Right ventricle myocardium inferior (tissue), 1 donor: ENCODE results near the gene SLC2A14. TPM values are rescaled to one million over a fixed set of nuclear protein-coding genes. Genes with fewer than 3 reads are reported as not detected.
"Not testable (repeated sequence)": the region's sequence is repeated elsewhere in the genome, so short reads cannot be mapped to it uniquely, and the experiment has no call there.

Experiments
- ATAC-seq: fragments of 200-7000 bp; cut with Tn5 transposase; one replicate; pipeline ENCODE4 v1.9.1; 2020; ENCODE audit warnings: mild to moderate bottlenecking, moderate library complexity
- DNase-seq: peaks from one replicate; pipeline ENCODE4 v3.0.0; 2021; ENCODE audit errors: missing footprints
- intact Hi-C: fragments of 100-400 bp; cut with DNase I; formaldehyde crosslinking; loops from one replicate; pipeline ENCODE4 v1.11.0; 2022
- total RNA-seq: library from RNA; stranded (reverse); fragmentation: NEBNext Ultra II Directional; extraction: Animal tissue kit (Norgen Biotek cat#: 25700); gene quantifications from one replicate; pipeline ENCODE4 v1.2.1, GENCODE V29; 2021
- donor health status: DM: no; HTN: yes; CAD: no; lungs with severe emphysema.

Gene SLC2A14
- total RNA-seq, 1 donor from 2014 or later: not detected

DNA sequence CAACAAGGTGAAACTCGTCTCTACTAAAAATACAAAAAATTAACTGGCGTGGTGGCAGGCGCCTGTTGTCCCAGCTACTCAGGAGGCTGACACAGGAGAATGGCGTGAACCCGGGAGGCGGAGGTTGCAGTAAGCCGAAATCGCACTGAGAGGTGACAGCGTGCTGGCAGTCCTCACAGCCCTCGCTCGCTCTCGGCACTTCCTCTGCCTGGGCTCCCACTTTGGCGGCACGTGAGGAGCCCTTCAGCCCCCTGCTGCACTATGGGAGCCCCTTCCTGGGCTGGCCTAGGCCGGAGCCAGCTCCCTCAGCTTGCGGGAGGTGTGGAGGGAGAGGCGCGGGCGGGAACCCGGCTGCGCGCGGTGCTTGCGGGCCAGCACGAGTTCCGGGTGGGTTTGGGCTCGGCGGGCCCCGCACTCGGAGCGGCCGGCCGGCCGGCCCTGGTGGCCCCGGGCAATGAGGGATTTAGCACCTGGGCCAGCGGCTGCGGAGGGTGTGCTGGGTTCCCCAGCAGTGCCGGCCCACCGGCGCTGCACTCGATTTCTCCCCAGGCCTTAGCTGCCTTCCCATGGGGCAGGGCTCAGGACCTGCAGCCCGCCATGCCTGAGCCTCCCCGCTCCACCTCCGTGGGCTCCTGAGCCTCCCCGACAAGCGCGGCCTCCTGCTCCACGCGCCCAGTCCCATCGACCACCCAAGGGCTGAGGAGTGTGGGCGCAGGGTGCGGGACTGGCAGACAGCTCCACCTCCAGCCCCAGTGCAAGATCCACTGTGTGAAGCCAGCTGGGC is 8.4 kb upstream of the SLC2A14 start:
- intact Hi-C loops, DNase-seq, ATAC-seq: not testable (repeated sequence)

DNA sequence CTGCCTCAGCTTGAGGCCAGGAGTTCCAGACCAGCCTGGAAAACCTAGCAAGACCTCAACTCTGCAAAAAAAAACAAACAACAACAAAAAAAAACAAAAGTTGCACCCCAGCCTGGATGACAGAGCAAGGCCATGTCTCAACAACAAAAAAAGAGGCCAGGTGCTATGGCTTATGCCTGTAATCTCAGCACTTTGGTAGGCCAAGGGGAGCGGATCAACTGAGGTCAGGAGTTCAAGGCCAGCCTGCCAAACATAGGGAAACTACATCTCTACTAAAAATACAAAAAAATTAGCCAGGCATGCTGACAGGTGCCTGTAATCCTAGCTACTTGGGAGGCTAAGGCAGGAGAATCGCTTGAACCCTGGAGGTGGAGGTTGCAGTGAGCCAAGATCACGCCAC is 6.5 kb upstream of the SLC2A14 start:
- intact Hi-C loops: no loop called here
- no peak for ATAC-seq
- DNase-seq: no peak

DNA sequence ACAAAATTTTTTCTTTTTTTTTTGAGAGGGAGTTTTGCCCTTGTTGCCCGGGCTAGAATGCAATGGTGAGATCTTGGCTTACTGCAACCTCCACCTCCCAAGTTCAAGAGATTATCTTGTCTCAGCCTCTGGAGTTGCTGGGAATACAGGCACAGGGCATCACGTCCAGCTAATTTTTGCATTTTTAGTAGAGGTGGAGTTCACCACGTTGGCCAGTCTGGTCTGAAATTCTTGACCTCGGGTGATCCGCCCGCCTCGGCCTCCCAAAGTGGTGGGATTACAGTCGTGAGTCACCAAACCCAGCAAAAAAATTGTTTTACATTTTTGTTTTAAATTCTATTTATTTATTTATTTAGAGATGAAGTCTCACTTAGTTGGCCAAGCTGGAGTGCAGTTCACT is 4.7 kb upstream of the SLC2A14 start:
- intact Hi-C loops: no loop called here
- ATAC-seq (no peak), DNase-seq (no peak)

DNA sequence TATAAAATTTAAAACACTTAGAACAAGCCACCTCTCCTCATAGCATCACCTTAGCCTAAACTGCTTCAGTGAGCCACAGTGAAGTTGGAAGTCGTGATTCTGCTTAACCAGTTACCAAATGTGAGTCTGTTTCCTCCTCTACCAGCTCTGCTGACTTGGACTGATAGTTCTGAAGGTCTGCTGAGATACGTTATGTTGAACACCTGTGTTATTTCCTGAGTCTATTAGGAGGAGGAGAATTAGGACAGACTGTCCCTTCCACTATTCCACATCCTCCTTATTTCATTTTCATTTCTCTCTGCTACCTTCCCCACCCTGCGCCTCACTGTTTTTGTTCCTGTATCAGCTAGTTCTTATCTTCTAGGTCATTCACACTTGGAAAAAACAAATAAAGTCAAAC is 2.4 kb downstream of the SLC2A14 start:
- DNase-seq: no peak
- intact Hi-C loops: no loop called here
- ATAC-seq: no peak

DNA sequence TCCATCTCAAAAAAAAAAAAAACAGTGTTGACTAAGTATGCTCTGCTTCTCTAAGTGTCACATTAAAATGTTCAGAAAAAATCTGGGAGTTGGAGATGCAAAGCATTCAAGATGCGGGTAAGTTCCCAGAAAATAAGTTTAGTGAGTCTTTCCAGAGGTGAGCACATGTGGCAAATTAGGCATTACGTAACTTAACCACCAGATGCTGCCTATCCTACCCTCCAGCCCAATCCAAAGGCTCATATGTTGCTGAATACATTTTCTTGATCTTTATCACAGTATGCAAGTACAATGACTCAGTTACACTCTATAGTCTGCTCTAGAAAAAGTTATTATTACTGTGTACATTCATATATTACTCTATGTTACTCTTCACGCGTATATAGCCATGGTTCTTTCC is 3.6 kb downstream of the SLC2A14 start:
- intact Hi-C loops: no loop called here
- DNase-seq (no peak), ATAC-seq (no peak)

DNA sequence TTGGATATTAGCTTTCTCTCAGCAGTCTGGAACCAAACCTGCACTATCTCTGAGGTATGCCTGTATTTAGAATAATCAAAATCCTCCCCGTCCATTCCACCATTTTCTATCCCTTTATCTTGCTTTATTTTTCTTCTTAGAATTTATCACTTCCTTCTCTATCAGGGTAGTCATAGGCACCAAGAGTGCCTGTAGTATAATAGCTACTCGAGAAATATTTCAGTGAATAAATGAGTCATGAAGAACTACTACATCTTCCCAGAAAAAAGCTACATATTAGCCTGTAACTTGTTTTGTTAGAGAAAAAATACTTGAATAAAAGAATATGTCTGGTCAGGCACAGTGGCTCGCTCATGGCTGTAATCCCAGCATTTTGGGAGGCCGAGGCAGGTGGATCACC is 4.3 kb downstream of the SLC2A14 start:
- intact Hi-C loops: no loop called here
- no peak for ATAC-seq

DNA sequence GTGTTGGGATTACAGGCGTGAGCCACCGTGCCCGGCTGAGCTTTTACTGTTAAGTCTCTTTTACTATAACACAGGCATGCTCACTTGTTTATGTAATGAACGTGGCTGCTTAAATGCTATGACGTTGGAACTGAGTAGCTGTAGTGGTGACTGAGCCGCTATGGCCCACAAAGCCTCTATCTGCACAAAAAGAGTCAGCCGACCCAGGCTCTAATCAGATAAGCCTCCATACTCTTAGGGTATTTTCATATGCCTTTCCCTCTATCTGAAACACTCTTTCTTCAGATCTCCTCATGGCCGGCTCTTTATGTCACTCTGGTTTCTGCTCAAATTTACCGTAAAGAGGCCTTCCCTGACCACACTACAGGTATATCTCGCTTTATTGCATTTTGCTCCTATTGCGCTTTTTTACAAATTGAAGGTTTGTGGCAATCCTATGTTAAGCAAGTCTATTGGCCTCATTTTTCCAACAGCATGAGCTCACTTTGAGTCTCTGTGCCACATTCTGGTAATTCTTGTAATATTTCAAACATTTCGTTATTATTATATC is 8.0 kb downstream of the SLC2A14 start:
- no peak for ATAC-seq
- intact Hi-C loops: no loop called here

More for the DNA sequence above, 4.3 kb downstream of the SLC2A14 start:
- DNase-seq: no peak

DNA sequence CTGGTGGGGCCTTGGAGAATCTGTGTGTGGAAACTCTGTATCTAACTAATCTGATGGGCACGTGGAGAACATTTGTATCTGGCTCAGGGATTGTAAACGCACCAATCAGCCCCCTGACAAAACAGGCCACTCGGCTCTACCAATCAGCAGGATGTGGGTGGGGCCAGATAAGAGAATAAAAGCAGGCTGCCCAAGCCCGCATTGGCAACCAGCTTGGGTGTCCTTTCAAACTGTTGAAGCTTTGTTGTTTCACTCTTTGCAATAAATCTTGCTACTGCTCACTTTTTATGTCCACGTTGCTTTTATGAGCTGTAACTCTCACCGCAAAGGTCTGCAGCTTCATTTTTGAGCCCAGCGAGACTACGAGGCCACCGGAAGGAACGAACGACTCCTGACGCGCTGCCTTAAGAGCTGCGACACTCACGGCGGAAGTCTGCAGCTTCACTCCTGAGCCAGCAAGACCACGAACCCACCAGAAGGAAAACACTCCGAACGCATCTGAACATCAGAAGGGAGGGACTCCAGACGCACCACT is 9.8 kb downstream of the SLC2A14 start:
- DNase-seq, intact Hi-C loops, ATAC-seq: not testable (repeated sequence)

More for the DNA sequence above, 8.0 kb downstream of the SLC2A14 start:
- no peak for DNase-seq

DNA sequence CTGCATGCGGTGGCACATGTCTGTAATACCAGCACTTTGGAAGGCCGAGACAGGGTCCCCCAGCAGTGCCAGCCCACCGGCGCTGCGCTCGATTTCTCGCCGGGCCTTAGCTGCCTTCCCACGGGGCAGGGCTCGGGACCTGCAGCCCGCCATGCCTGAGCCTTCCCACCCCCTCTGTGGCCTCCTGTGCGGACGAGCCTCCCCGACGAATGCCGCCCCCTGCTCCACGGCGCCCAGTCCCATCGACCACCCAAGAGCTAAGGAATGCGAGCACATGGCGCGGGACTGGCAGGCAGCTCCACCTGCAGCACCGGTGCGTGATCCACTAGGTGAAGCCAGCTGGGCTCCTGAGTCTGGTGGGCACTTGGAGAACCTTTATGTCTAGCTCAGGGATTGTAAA is 10.4 kb downstream of the SLC2A14 start:
- DNase-seq, intact Hi-C loops, ATAC-seq: not testable (repeated sequence)

DNA sequence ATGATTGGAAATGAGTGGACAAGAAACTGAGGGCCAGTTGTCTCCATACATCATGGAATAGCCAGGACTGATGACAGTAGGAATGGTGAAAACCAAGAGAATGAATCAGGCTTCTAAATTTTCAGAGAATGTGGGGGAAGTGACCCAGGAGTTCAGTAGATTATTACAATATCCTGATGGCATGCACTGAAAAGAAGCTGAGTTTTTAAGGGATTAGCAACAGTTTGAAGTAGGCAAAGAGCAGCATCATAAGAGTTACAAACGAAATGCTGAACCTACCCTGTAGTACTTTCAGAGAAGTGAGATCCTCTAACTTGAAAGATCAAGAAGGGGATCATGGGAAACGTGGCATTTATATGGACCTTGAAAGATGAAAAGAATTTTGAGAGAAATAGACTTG is 13.2 kb downstream of the SLC2A14 start:
- ATAC-seq (no peak), DNase-seq (no peak)
- intact Hi-C loops: no loop called here

DNA sequence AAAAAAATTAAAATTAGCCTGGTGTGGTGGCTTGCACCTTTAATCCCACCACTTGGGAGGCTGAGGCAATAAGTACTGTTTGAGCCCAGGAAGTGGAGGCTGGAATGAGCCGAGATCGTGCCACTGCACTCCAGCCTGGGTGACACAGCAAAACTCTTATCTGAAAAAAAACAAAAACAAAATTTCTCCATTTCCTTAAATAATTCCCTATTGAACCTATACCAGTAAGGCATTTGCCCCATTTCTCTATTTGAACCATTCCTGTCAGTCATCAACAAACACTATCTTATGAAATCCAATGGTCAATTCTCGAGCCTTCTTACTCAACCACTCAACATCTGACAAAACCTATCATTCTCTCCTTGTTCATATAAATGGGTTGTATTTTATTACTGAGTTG is 14.7 kb downstream of the SLC2A14 start:
- no peak for DNase-seq
- intact Hi-C loops: no loop called here
- no peak for ATAC-seq

DNA sequence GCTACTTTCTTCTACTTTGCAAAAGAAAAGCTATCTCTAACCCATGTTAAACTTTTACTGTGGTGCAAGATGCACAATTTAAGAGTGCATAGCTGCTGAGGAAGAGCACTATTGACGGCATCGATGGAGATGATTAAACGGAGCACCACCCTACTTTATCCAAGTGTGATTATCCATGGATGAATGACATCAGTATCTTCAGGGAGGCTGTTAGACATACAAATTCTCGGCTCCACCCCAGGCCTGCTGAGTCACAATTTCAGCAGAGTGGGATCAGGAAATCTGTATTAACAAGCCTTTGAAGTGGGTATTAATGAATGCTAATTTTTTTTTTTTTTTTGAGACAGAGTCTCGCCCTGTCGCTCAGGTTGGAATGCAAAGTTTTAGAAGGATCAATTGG is 16.2 kb downstream of the SLC2A14 start:
- intact Hi-C loops: no loop called here
- DNase-seq: no peak
- no peak for ATAC-seq

DNA sequence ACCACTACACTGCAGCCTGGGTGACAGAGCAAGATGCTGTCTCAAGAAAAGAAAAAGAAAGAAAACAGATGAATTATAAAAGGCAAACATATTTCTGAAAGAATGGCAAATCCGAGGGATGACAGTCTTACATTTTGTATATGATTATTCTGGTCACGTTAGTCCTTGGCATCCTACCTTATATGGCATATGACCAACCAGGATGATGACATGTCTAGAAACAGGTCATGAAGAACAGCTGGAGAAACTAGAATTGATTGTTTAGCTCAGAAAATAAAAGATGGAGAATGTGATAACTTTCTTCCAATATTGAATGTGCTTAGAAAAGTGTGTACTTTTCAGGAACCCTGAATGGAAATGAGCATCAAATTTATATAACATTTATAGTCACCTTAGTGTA is 19.2 kb downstream of the SLC2A14 start:
- ATAC-seq (no peak), DNase-seq (no peak)
- intact Hi-C loops: no loop called here

DNA sequence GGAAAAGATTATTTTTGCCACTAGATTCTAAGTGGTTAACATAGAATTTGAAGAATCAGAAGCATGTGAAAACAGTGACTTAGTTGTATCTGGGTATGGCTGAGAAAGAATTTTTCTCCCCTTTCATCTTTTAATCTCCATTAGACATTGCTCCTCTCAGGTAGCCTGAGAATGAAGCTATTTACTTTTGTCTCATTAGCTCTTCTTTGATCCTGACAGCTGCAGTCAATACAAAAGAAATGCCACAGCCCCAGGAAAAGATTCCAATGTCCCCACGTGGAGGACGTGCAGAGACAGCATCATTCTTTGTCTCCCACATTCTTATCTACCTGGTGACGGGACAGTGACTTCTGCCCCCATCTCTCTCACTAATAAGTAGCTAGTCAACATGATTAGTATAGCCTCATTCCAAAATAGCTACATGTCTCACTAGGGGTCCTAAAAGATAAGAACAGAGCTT is 21.1 kb downstream of the SLC2A14 start:
- ATAC-seq, DNase-seq, intact Hi-C loops: not testable (repeated sequence)

DNA sequence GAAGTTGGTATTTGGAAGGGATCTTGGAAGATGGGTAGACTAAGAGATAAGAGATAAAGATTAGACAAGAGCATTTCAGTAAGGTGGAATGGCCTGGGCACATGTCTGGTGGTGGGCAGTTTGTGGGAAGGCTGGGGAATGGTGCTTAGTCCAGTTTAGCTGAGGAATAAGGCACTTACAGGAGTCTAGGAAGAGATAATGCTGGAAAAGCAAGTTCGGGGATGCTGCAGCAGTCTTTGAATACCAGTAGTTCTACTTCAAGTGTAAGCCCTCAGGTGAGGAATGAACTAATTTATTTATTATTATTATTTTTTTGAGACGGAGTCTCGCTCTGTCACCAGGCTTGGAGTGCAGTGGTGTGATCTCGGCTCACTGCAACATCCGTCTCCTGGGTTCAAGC is 22.6 kb downstream of the SLC2A14 start:
- DNase-seq, intact Hi-C loops, ATAC-seq: not testable (repeated sequence)

DNA sequence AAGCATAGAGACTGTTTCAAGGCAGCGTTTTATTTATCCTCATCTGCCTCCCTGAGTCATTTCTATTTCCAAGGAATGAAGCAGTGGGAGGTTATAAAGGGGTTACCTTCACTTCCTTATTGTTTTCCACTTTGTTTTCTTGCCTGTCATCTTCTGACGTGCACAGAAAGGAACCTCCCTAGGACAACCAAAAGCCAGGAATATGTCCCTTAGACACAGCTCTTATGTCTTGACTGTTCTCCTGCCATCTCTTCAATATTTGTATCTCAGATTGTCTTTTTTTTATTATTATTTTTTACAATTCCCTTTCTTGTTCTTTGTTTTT is 24.7 kb downstream of the SLC2A14 start:
- intact Hi-C loops, DNase-seq: not testable (repeated sequence)

DNA sequence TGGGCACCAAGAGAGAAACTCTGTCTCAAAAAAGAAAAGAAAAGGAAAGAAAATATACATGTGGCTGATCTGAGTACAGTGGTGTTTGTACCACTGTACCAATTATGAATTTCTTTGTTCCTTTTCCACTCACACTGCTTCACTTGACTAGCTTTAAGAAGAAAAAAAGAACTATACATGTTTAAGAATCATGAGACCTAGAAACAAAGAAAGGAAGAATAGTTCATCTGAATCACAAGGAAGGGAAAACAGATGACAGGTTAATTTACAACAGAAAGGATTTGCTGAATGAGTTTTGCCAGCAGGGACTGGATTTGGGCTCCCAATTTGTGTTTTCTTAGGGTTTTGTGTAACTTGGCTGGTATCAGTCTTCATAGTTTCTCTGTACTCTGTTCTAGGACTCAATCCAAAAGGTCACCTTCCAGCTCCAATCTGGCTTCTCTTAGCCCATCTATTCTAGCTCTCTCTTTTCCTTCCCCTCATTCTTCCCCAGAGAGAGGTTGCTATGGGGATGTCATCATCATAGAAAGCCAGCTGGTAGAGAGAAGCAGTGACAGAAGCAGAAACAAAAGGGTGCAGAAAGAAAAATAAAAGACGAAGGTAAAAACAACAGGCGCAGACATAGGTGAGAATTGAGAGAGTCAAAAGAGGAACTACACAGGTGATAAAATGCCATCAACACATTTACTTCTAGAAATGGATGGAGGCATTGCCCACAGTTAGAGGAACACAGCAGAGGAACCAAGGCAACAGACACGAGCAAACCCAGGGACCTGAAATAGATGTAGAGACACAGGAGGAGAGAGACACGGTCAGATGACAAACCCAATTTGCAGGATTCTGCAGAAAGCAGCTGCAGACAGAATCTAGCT is 25.3 kb downstream of the SLC2A14 start:
- intact Hi-C loops, DNase-seq, ATAC-seq: not testable (repeated sequence)

More for the DNA sequence above, 24.7 kb downstream of the SLC2A14 start:
- ATAC-seq: not testable (repeated sequence)

DNA sequence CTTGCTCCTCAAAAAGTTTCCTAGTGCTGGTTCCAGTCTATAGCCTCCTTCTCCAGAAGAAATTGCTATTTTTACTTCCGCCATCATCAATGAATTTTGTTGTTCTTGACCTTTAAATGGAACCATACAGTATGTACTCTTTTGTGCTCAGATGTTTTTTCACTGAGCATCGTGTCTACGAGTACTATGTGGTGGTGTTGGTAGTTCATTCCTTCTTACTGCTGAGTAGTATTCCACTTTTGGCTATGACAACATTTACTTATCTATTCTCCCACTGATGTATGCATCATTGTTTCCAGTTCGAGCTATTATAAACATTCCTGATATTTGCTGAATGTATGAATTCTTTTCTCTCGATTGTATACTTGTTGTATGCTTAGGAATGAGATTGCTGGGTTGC is 28.6 kb downstream of the SLC2A14 start:
- intact Hi-C loops: no loop called here
- no peak for DNase-seq
- ATAC-seq: no peak

DNA sequence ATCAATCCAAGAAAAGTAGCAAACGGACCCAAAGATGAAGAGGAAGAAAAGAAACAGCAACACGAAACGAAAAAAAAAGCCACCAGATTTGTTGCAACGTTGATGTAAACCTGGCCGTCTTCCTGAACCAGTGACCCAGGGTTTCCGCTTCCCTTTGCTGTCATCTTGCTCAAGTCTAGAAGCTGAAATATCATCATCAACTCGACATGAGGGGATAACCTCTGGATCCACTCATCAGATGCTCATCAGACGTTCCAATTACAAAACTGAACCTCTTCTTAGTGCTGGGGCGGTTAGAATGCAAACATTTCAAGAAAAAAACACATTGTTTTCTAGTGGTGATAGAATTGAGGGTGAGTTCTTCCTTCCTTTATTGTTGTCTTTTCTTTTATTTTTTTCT is 29.1 kb downstream of the SLC2A14 start:
- intact Hi-C loops, ATAC-seq: not testable (repeated sequence)

More for the DNA sequence above, 29.1 kb downstream of the SLC2A14 start:
- not testable (repeated sequence) for DNase-seq
